Liver (tissue), 9 donors: ENCODE measurements around the gene LMF1. TPM values are rescaled to one million over a fixed set of nuclear protein-coding genes. Genes with fewer than 3 reads are reported as not detected.

Experiments used
- DNase-seq: peaks from one replicate; pipeline ENCODE4 v3.0.0-alpha.2; 2017; ENCODE audit warnings: low spot score
- H3K27ac ChIP-seq, 2 donors: one replicate each; pipeline ENCODE4 v1.7.0; 2013; ENCODE audit warnings: inconsistent platforms in 2 of 2, low read length in 2 of 2, control low read depth in 1 of 2, low read depth in 1 of 2, mild to moderate bottlenecking in 1 of 2
- H3K27me3 ChIP-seq, 4 donors: one replicate each; pipeline versions ENCODE4 v1.6.1 to v1.7.0; 2013; ENCODE audit warnings: low read length in 3 of 4, inconsistent platforms in 1 of 4, mild to moderate bottlenecking in 1 of 4, moderate library complexity in 1 of 4; ENCODE audit not compliant: control insufficient read depth in 4 of 4, insufficient read depth in 4 of 4
- H3K36me3 ChIP-seq, 4 donors: one replicate each; pipeline versions ENCODE4 v1.6.1 to v1.7.0; 2013; ENCODE audit warnings: low read length in 3 of 4, mild to moderate bottlenecking in 3 of 4, low read depth in 1 of 4, moderate library complexity in 1 of 4; ENCODE audit not compliant: control insufficient read depth in 4 of 4, insufficient read depth in 3 of 4
- H3K4me1 ChIP-seq, 4 donors: one replicate each; pipeline versions ENCODE4 v1.6.1 to v1.7.0; 2013; ENCODE audit warnings: low read length in 3 of 4, mild to moderate bottlenecking in 3 of 4, moderate library complexity in 1 of 4; ENCODE audit not compliant: control insufficient read depth in 4 of 4, insufficient read depth in 4 of 4
- H3K4me3 ChIP-seq, 3 donors: one replicate each; pipeline versions ENCODE4 v1.6.1 to v1.7.0; 2013; ENCODE audit warnings: low read length in 3 of 3, control low read depth in 1 of 3, low read depth in 1 of 3, mild to moderate bottlenecking in 1 of 3
- H3K9ac ChIP-seq, 2 donors: one replicate each; pipeline ENCODE4 v1.7.0; 2013; ENCODE audit warnings: low read length in 2 of 2, mild to moderate bottlenecking in 2 of 2, moderate library complexity in 2 of 2, control low read depth in 1 of 2, low read depth in 1 of 2
- H3K9me3 ChIP-seq, 4 donors: one replicate each; pipeline versions ENCODE4 v1.6.1 to v1.7.0; 2013; ENCODE audit warnings: low read length in 3 of 4; ENCODE audit not compliant: control insufficient read depth in 4 of 4
- EGR1 ChIP-seq, 2 donors: IDR thresholded peaks; 2 replicates each; pipeline ENCODE4 v1.6.1; 2016 to 2018; ENCODE audit warnings: antibody characterized with exemption in 2 of 2, low read depth in 2 of 2
- FOXA1 ChIP-seq: IDR thresholded peaks from 2 replicates; pipeline ENCODE4 v1.6.1; 2016; ENCODE audit warnings: antibody characterized with exemption
- FOXA2 ChIP-seq: IDR thresholded peaks from 2 replicates; pipeline ENCODE4 v1.6.1; 2016; ENCODE audit warnings: antibody characterized with exemption
- GABPA ChIP-seq, 2 donors: IDR thresholded peaks in 1 of 2; conservative IDR thresholded peaks in 1 of 2; 2 replicates each; pipeline ENCODE4 v1.6.1; 2016; ENCODE audit warnings: antibody characterized with exemption in 2 of 2, mild to moderate bottlenecking in 1 of 2, moderate library complexity in 1 of 2
- HNF4G ChIP-seq: IDR thresholded peaks from 2 replicates; pipeline ENCODE4 v1.6.1; 2016; ENCODE audit warnings: antibody characterized with exemption
- JUND ChIP-seq, 2 donors: IDR thresholded peaks; 2 replicates each; pipeline ENCODE4 v1.6.1; 2016; ENCODE audit warnings: antibody characterized with exemption in 2 of 2
- NR2F2 ChIP-seq: IDR thresholded peaks from 2 replicates; pipeline ENCODE4 v1.6.1; 2016; ENCODE audit warnings: antibody characterized with exemption
- RAD21 ChIP-seq, 2 donors: IDR thresholded peaks; 2 replicates each; pipeline ENCODE4 v1.6.1; 2016; ENCODE audit warnings: antibody characterized with exemption in 2 of 2, mild to moderate bottlenecking in 2 of 2
- RXRA ChIP-seq, 2 donors: IDR thresholded peaks; 2 replicates each; pipeline ENCODE4 v1.6.1; 2017 to 2018; ENCODE audit warnings: antibody characterized with exemption in 2 of 2, mild to moderate bottlenecking in 1 of 2
- SP1 ChIP-seq: IDR thresholded peaks from 2 replicates; pipeline ENCODE4 v1.6.1; 2018; ENCODE audit warnings: antibody characterized with exemption, mild to moderate bottlenecking
- YY1 ChIP-seq: IDR thresholded peaks from 2 replicates; pipeline ENCODE4 v1.6.1; 2016; ENCODE audit warnings: antibody characterized with exemption, mild to moderate bottlenecking
- WGBS: extraction: QIAGEN DNeasy Blood & Tissue Kit; methylation state at CpG from one replicate; pipeline ENCODE4 v1.1.7; 2013; 5-methylcytosine and 5-hydroxymethylcytosine counted together
- polyA plus RNA-seq, 2 donors: library from polyadenylated mRNA; stranded (reverse) in 1 of 2; unstranded in 1 of 2; fragments of 200-250 nt in 1 of 2; fragments of >200 nt in 1 of 2; fragmentation: Nextera tagmentation in 1 of 2; extraction: Ambion mirVana in 1 of 2; gene quantifications; one replicate each; pipeline versions ENCODE4 v1.2.1 to v1.2.3, GENCODE V29; 2013 to 2015
- total RNA-seq, 2 donors: library from RNA; depleted of rRNA; stranded (reverse); fragments of >200 nt; gene quantifications; one replicate each; pipeline ENCODE4 v1.2.3, GENCODE V29; 2014
- TF ChIP-seq, protein P1 (sequence below): IDR thresholded peaks from 2 replicates; pipeline ENCODE4 v1.6.1; 2016; ENCODE audit warnings: antibody characterized with exemption
- TF ChIP-seq, protein P2 (sequence below): IDR thresholded peaks from 2 replicates; pipeline ENCODE4 v1.6.1; 2016; ENCODE audit warnings: antibody characterized with exemption
- TF ChIP-seq, protein P3 (sequence below): IDR thresholded peaks from 2 replicates; pipeline ENCODE4 v1.6.1; 2016; ENCODE audit warnings: antibody characterized with exemption
- TF ChIP-seq, protein P4 (sequence below): fragments of 150-350 bp; IDR thresholded peaks from 2 replicates; pipeline ENCODE4 v1.5.1; 2017; ENCODE audit warnings: improper control_type of control experiment, low read depth, low read length; ENCODE audit not compliant: missing input control
- TF ChIP-seq, protein P5 (sequence below): IDR thresholded peaks from 2 replicates; pipeline ENCODE4 v1.6.1; 2016; ENCODE audit warnings: antibody characterized with exemption, mild to moderate bottlenecking
- donor health status: healthy.
- donor health status: healthy.
- donor health status: healthy.
- donor health status: healthy.
- donor health status: healthy.

LMF1 gene
- total and polyA plus RNA-seq, 4 donors = 8.8 to 24.3 (median 12.6) TPM

DNA sequence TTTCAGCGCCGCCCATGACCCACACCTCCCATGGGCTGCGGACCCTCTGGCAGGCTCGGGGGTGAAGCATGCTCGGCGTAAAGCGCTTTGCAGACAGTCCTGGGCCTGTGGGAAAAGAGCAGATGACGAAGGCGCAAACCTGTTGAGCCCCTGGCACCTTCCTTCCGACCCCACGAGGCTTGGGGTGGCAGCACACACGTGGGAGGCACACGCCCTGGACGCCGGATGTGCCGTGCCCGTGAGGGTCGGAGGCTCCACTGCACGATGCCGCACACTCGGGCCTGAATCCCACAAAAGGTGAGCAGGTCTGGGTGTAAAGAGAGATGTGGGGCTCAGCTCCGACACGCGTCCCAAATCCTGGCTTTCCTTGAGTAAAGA is 71.1 kb downstream of the LMF1 start:
- DNase-seq = no peak
- Histone ChIP-seq H3K4me1 (no peaks in the 10 kb centered on the region), H3K27me3 (no peaks in the 10 kb centered on the region), H3K36me3 (no peaks in the 10 kb centered on the region), H3K9ac (no peak overlapping the region), H3K27ac (no peak overlapping the region), H3K9me3 (no peaks in the 10 kb centered on the region), H3K4me3 (no peak overlapping the region)
- WGBS = 93% methylated on average over 24 of the region's 24 CpGs
- TF ChIP-seq NR2F2 = no peak
- TF ChIP-seq RXRA (IDR thresholded peaks at IDR 0.05) = no peak
- TF ChIP-seq, protein P1, sequence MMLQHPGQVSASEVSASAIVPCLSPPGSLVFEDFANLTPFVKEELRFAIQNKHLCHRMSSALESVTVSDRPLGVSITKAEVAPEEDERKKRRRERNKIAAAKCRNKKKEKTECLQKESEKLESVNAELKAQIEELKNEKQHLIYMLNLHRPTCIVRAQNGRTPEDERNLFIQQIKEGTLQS = no peak
- no peak for TF ChIP-seq RAD21 (IDR thresholded peaks at IDR 0.05)
- TF ChIP-seq SP1 = no peak
- TF ChIP-seq, protein P2, sequence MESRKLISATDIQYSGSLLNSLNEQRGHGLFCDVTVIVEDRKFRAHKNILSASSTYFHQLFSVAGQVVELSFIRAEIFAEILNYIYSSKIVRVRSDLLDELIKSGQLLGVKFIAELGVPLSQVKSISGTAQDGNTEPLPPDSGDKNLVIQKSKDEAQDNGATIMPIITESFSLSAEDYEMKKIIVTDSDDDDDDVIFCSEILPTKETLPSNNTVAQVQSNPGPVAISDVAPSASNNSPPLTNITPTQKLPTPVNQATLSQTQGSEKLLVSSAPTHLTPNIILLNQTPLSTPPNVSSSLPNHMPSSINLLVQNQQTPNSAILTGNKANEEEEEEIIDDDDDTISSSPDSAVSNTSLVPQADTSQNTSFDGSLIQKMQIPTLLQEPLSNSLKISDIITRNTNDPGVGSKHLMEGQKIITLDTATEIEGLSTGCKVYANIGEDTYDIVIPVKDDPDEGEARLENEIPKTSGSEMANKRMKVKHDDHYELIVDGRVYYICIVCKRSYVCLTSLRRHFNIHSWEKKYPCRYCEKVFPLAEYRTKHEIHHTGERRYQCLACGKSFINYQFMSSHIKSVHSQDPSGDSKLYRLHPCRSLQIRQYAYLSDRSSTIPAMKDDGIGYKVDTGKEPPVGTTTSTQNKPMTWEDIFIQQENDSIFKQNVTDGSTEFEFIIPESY = no peak
- TF ChIP-seq FOXA1 = no peak
- TF ChIP-seq JUND (IDR thresholded peaks at IDR 0.05) = no peak
- no peak for TF ChIP-seq YY1
- TF ChIP-seq GABPA (IDR thresholded peaks at IDR 0.05 in 1 of 2, conservative IDR thresholded peaks at IDR 0.05 in 1 of 2) = no peak
- no peak for TF ChIP-seq HNF4G
- TF ChIP-seq, protein P3, sequence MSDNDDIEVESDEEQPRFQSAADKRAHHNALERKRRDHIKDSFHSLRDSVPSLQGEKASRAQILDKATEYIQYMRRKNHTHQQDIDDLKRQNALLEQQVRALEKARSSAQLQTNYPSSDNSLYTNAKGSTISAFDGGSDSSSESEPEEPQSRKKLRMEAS = no peak

DNA sequence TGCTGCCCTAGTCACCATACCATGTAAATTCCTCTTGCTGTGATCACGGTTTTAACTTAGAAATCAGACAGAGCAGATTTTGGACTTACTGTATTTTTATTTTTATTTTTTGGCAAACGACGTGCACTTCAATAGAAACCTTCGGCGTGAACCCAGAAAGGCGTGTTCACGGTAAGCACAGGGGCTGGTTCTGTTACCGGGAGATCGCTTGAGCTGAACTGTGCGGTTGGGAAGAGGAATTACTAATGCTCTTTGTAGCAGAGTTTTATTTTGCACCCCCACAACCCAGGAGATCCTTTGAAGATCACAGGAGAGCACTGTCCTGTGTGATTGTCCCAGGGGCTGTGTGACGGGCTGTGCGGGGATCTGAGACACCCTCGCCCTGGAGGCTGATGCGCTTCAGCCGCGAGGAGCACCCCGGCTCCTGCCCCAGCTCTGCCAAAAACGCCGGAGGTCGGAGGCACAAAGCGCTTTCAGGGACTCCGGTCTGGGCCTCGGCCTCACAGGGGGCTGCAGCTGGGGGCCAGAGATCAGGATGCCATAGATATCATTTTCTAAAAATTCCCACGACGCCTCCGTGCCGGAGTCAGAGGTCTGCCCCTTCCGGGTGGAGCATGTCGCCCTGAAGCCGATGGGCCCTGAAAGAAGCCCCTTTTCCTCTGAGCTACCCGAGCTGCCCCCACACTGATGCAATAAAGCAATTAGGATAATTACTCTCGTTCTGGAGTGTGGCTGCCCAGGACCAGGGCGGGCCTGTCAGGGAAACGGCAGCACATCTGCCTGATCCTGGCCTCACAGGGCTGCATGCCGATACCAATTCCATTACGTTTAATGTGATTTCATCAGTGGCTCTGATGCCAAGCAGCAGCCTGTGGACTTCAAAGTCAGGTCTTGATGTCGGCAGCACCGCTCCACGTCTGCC is 71.8 kb downstream of the LMF1 start:
- WGBS = 92% methylated on average over 39 of the region's 39 CpGs
- no peaks in the 10 kb centered on the region for H3K9me3 ChIP-seq
- H3K36me3 ChIP-seq = no peaks in the 10 kb centered on the region
- no peaks in the 10 kb centered on the region for H3K4me1 ChIP-seq
- no peak overlapping the region for H3K9ac ChIP-seq
- DNase-seq = no peak
- no peak overlapping the region for H3K27ac ChIP-seq
- TF ChIP-seq, protein P3 = no peak
- no peak overlapping the region for H3K4me3 ChIP-seq
- H3K27me3 ChIP-seq = no peaks in the 10 kb centered on the region

DNA sequence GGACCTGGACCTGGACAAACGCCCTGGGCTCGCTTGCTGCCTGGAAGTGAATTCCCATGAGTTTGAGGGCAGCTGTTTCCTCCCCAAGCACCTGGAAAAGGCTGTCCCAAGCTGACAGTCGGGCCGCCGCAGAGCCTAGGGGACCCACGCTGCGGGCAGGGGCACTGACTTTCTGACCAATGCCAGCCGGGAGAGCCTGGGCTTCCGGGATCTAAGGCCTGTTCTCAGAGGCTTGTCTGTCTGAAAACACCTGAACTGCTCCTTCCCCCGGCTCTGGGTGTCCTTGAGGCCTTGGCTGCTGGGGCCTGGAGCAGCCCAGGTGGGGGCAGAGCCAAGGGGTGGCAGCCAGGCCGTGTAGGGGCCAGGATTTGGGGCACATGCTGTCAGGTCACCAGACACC is 72.6 kb downstream of the LMF1 start:
- Histone ChIP-seq H3K27me3 (no peaks in the 10 kb centered on the region), H3K9me3 (no peaks in the 10 kb centered on the region), H3K27ac (no peak overlapping the region), H3K36me3 (no peaks in the 10 kb centered on the region), H3K9ac (no peak overlapping the region), H3K4me1 (no peaks in the 10 kb centered on the region), H3K4me3 (no peak overlapping the region)
- 89% methylated on average over 11 of the region's 11 CpGs for WGBS
- DNase-seq = no peak
- no peak for TF ChIP-seq SP1
- TF ChIP-seq FOXA1 = no peak
- TF ChIP-seq, protein P4, sequence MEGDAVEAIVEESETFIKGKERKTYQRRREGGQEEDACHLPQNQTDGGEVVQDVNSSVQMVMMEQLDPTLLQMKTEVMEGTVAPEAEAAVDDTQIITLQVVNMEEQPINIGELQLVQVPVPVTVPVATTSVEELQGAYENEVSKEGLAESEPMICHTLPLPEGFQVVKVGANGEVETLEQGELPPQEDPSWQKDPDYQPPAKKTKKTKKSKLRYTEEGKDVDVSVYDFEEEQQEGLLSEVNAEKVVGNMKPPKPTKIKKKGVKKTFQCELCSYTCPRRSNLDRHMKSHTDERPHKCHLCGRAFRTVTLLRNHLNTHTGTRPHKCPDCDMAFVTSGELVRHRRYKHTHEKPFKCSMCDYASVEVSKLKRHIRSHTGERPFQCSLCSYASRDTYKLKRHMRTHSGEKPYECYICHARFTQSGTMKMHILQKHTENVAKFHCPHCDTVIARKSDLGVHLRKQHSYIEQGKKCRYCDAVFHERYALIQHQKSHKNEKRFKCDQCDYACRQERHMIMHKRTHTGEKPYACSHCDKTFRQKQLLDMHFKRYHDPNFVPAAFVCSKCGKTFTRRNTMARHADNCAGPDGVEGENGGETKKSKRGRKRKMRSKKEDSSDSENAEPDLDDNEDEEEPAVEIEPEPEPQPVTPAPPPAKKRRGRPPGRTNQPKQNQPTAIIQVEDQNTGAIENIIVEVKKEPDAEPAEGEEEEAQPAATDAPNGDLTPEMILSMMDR = no peak
- no peak for TF ChIP-seq EGR1 (IDR thresholded peaks at IDR 0.05; ENCODE audit: low read depth in 2 of 2)
- no peak for TF ChIP-seq GABPA (IDR thresholded peaks at IDR 0.05 in 1 of 2, conservative IDR thresholded peaks at IDR 0.05 in 1 of 2)
- no peak for TF ChIP-seq NR2F2
- TF ChIP-seq RXRA (IDR thresholded peaks at IDR 0.05) = no peak
- no peak for TF ChIP-seq JUND (IDR thresholded peaks at IDR 0.05)
- TF ChIP-seq, protein P5, sequence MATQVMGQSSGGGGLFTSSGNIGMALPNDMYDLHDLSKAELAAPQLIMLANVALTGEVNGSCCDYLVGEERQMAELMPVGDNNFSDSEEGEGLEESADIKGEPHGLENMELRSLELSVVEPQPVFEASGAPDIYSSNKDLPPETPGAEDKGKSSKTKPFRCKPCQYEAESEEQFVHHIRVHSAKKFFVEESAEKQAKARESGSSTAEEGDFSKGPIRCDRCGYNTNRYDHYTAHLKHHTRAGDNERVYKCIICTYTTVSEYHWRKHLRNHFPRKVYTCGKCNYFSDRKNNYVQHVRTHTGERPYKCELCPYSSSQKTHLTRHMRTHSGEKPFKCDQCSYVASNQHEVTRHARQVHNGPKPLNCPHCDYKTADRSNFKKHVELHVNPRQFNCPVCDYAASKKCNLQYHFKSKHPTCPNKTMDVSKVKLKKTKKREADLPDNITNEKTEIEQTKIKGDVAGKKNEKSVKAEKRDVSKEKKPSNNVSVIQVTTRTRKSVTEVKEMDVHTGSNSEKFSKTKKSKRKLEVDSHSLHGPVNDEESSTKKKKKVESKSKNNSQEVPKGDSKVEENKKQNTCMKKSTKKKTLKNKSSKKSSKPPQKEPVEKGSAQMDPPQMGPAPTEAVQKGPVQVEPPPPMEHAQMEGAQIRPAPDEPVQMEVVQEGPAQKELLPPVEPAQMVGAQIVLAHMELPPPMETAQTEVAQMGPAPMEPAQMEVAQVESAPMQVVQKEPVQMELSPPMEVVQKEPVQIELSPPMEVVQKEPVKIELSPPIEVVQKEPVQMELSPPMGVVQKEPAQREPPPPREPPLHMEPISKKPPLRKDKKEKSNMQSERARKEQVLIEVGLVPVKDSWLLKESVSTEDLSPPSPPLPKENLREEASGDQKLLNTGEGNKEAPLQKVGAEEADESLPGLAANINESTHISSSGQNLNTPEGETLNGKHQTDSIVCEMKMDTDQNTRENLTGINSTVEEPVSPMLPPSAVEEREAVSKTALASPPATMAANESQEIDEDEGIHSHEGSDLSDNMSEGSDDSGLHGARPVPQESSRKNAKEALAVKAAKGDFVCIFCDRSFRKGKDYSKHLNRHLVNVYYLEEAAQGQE = no peak
- no peak for TF ChIP-seq FOXA2
- no peak for TF ChIP-seq RAD21 (IDR thresholded peaks at IDR 0.05)
- no peak for TF ChIP-seq HNF4G
- TF ChIP-seq, protein P2 = no peak
